Cerebellar cortex (tissue), 1 donor: ENCODE measurements around the gene SLC9A5.
A peak's percentile ranks its signal among the peaks of the same experiment; 100 is the strongest.

ENCODE experiments used
- DNase-seq: peaks from one replicate; pipeline ENCODE4 v3.0.0-alpha.2; 2015; ENCODE audit warnings: low spot score

SLC9A5 gene

DNA sequence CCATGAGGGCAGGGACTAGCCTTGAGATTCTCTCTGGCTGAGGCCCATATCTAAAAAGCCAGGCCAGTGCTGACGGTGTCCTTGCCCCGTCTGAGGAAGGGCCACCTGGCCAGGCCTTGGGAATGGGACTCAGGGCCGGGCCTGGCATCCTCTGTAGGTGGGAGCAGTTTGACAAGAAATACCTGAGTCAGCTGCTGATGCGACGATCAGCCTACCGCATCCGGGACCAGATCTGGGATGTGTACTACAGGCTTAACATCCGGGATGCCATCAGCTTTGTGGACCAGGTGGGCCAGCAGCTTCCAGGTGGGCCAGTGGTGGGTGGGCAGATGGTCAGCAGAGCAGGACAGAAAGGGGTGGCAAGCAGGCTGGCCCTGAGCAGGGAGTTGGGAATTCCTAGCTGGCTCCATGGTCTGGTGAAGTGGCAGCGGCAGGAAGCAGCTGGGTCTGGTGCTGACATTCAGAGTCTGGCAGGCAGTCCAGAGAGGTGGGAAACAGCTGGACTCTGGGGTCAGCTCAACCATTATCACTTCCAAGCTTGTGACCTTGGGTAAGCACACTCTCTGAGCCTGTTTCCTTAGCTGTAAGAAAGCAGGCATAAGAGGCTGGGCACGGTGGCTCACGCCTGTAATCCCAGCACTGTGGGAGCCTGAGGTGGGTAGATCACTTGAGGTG lies 9.5 kb downstream of the SLC9A5 start:
- DNase-seq = no peak

DNA sequence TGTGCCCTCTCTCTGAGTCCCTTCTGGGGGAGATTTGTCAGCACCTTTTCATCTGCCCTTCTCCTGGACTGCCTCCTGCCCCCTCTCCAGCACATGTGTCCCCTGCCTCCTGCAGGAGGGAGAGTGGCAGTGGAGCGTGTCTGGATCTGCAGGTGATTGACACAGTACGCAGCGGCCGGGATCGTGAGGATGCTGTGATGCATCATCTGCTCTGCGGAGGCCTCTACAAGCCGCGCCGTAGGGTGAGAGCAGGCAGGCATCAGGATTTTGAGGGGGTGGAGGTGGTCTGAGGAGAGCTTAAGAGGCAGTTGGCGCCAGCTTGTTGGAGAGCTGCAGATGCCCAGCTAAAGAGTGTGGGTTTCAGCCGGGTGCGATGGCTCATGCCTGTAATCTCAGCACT lies 10.9 kb downstream of the SLC9A5 start:
- DNase-seq = no peak

DNA sequence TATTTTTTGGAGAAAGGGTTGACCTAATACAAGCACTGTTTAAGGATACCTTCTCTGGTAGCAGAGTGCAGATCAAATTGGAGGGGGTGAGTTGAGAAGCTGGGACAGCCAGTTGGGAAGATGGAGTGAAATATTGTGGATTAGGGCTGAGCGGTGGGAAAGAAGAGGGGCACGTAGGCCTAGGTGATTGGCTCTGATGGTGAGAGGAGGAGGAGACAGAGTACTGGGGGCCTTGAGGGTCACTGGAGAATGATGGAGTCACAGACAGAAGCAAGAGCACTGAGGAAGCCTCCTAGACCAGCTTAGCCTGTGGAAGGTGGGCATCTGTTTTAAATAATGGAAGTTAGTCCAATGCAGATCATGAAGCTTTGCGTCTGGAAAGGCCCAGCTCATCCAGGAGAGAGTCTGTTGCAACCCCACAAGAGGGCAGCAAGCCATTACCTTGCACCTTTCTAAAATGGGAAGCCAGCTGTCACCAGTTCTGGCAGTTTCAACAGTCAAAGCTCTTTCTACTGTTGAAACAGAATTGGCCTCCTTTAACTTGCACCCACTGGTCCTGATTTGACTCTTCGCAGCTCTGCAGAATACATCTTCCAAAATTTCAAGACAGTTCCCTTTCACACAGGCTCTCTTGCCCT lies 11.8 kb downstream of the SLC9A5 start:
- DNase-seq = peak; percentile 77

DNA sequence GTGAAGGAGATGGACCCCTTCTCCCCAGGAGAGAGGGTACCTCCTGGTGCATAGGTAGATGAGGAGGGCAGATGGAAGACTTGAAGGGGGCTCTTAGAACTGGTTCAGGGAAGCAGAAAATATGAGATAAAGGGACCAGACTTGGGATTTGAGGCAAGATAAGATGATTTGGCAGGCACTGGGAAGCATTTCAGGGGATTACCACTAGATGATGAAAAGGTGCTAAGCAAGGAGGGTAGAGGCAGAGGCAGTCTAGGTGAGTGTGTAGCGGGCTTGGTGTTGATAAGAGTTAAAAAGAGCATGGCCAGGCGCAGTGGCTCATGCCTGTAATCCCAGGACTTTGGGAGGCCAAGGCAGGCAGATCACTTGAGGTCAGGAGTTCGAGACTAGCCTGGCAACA lies 14.4 kb downstream of the SLC9A5 start:
- DNase-seq = no peak

DNA sequence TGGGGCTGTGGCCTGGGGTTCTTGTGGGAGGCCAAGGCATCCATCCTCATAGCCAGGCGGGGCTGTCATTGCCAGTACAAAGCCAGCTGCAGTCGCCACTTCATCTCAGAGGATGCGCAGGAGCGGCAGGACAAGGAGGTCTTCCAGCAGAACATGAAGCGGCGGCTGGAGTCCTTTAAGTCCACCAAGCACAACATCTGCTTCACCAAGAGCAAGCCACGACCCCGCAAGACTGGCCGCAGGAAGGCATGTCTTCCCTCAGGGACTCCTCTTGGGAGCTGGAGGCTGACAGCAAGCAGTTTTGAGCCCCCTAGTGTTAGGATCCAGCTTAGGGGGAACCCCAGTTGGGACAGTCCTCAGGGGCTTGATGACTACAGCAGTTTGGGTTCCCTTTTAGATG lies 15.5 kb downstream of the SLC9A5 start:
- no peak for DNase-seq

DNA sequence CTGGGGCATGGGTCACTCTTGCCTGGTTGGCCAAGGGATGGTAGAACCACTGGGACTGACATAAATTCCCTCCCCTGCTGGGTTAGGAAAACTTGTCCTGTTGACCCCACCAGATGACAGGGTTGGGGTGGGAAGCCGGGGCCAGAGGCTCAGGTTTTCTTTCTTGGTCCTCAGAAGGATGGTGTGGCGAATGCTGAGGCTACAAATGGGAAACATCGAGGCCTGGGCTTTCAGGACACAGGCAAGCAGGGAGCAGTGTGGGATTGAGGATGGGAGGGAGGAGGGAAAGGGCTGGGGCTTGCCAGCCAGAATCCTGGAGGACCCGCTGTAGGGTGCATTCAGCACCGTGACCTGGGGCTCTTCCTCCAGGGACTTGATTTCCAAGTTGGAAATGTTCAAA lies 16.1 kb downstream of the SLC9A5 start:
- no peak for DNase-seq

DNA sequence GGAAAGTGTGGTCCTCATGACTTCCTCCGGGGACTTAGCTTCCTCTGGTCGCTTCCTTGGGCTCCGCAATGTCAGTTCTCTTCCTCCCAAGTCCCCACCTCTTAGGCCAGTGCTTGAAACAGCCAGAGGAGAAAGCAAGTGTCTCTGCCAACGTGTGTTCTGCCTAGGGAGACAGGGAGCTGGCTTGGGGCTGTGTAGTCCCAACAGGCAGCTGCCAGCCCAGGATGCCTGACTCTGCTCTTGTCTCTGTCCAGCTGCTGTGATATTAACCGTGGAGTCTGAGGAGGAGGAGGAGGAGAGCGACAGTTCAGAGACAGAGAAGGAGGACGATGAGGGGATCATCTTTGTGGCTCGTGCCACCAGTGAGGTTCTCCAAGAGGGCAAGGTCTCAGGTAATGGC lies 17.1 kb downstream of the SLC9A5 start:
- no peak for DNase-seq

DNA sequence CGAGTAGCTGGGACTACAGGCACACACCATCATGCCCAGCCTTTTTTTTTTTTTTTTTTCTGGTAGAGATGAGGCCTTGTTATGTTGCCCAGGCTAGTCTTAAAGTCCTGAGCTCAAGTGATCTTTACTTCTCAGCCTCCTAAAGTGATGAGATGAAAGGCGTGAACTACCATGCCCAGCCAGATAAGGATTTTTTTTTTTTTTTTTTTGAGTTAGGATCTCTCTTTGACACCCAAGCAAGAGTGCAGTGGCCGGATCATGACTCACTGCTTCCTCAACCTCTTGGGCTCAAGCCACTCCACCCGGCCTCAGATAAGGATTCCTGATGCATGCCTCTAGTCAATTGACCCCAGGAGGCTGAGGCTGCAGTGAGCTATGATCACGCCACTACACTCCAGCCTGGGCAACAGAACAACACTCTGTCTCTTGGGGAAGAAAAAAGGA lies 19.4 kb downstream of the SLC9A5 start:
- DNase-seq = no peak

DNA sequence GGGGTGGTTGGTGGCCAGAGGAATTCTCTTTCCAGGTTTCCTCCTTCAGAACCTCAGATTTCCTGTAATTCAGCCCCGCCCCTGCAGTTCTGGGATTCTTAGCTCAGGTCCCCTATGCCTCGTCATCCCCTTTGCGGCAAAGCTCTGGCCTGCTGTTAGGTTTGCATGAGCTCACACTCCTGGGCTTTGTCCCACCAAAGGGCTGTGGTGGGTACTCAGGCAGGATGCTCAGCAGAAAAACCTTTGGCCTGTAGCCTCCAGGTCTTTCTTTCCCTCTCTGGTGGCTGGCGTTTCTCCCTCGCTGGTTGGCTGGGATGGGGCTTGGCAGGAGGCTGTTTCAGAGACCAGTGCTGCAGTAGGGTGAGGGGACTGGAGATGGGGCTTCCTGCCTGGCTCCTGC lies 21.0 kb downstream of the SLC9A5 start:
- DNase-seq = no peak

DNA sequence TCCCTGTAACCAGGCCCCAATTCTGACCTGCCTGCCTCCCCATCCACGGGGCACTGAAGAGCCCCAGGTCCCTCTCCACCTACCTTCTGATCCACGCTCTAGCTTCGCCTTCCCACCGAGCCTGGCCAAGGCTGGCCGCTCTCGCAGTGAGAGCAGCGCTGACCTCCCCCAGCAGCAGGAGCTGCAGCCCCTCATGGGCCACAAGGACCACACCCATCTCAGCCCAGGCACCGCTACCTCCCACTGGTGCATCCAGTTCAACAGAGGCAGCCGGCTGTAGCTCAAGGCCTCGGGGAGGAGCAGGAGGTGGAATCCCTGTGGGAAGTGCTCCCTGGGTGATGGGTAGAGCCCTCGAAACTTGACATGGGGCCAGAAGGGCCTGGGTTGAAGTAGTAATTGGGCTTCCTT lies 22.2 kb downstream of the SLC9A5 start:
- DNase-seq = no peak

DNA sequence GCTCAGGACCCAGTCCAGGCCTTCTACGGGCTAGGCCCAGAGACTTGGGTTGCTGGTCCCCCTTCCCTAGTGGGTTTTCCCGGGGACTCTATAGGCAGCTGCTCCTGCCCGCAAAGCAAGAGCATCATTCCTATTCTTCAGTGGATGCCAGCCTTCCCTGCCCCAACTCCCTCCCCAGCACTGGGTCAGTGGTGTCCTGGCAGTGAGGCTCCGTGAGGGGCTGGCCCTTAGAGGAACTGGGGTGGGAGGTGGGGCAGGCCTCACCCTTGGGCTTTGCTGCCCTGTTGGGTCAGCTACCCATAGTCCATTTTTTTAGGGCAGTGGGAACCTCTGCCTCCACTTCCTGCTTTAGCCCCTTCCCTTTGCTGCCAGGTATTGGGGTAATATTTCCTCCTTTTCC lies 22.7 kb downstream of the SLC9A5 start:
- DNase-seq = no peak

DNA sequence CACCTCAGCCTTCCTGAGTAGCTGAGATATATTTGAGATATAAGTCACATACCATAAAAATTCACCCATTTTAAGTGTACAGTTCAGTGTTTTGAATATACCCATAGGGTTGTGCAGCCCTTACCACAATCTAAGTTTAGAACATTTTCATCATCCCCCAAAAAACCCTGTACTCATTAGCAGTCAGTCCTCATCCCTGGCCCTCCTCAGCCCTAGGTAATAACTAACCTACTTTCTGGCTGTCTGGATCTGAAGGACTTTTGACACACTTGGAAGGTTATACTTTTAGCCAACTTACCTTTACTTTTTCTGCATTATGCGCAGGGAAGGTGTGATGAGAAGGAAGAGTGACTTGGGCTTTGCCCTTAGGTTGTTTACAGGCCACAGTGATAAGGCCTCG lies 26.5 kb downstream of the SLC9A5 start:
- no peak for DNase-seq

DNA sequence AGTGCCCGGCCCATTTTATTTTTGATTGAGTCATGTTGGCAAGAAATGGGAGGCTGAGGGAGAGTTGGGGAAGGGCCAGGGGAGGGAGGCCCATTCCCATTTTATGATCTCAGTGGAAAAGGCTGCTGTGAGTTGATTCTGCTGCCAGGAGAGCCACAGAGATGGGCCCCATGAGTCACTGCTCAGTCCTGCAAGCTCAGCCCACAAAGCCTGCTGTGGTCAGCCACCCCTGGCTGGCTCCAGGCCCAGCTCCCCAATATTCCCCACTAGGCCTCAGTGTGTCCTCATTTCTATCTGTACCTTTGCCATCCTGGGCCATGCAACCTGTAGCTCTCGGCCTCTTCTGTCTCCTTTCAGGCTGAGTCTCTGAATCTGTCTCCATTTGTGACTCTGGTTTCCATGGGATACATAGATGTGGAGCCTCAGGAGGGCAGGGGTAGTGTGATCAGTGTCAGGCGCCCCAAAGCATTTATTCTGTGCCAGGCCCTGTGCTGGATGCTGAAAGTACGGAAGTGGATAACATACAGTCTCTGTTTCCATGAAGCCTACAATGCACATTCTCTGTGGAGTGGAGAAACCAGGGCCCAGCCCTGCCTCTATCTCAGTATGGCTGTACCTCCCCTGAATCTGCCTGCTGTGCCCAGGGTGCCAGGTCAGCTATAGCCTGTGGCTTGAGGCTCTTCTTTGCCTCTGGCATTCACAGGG lies 28.7 kb downstream of the SLC9A5 start:
- no peak for DNase-seq

DNA sequence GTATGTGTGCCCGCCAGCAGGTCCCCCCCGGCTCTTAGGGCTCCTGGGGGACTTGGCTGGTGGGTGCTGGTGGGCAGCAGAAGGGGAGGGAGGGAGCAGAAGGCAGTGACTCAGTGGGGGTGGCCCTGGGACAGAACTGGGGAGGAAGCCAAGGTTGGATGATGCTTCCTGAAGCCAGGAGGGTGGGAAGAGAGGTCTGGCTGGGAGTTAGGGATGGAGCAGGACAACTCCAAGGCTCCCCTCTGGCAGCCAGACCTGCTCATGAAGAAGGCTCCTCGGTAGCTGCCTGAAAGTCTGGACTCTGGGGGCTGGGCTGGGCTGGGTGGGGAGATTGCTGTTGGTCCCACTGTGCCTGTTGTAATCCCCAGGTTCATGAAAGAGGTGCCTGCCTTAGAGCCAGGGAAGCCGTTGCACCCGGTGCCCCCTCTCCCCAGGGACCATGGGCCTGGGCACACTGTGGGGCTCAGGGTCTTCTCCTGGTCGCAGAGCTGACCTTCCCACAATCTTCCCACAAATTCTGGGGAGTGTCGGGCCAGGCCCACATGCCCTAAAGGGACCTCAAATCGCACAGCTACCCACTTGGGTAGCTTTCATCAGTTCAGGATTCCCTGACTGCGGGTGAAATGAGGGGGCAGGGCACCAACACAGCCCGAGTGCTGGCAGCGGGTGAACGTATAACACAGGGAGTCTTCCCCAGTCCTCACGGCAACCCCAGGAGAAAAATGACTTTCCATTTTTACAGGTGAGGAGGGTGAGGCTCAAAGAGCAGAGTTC lies 29.4 kb downstream of the SLC9A5 start:
- DNase-seq = no peak

DNA sequence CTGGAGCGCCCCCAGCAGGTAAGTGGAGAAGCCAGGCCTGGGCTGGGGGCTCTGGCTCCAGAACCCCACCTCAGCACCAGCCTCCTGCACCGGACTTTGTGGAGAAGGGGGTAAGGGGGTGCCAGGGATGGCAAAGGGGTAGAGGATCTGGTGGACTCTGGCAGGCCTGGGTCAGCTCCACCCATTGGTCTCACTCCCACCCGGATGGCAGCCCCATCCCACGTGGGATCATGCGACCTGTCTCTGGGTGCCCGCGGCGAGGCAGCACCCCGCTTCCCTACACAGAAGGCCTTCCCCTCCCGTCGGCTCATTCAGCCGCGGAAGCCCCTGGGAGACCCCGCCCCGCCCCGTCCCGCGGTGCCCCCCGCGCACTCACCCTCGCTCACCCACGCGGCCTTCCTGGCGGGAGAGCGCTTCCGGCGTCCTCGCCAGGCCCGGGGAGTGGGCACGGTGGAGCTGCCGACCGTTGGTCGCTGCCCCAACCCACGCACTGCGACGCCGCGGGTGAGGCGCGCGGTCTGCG lies 30.1 kb downstream of the SLC9A5 start:
- peak; percentile 20 for DNase-seq

DNA sequence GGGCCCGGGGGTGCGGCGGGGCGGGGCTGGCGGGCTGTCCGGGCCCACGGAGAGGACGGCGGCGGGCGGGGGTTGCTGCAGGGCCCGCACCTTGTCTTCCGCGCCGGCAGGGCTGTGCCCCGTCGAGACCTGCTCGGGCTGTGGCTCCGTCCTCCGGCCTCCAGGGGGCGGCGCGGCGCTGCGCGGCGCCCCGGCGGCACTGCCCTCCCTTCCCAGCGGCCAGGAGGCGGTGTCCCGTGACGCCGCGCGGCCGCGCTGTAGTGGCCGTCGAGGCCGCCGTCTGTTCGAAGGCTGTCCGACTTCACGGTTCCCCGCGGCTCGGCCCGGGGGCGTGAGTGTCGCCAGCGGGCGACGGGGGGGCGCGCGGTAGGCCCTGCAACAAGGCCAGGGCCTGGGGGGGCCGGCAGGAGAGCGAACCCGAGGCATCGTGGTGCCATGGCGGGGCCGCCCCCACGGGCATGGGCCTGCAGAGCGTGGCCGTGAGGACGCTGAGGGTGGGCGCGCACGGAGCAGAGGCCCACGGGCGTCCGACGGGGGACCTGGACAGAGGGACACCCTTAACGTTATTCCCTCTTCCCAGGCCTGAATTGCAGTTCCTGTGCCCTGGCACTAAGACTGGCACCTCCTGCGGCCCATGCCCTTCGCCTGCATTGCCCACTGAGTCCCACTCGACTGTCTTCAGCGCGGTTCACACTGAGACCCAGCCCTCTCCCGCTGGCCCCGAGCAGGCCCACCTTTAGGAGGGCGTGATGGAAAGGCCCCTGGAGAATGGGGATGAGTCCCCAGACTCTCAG lies 30.7 kb downstream of the SLC9A5 start, which contains the start of gene PLEKHG4:
TSS of gene PLEKHG4 (plus strand) at position 237 of the 794 bp plus-strand sequence. CDS start at position 750, 513 bp downstream.
- DNase-seq = peak; percentile 27

DNA sequence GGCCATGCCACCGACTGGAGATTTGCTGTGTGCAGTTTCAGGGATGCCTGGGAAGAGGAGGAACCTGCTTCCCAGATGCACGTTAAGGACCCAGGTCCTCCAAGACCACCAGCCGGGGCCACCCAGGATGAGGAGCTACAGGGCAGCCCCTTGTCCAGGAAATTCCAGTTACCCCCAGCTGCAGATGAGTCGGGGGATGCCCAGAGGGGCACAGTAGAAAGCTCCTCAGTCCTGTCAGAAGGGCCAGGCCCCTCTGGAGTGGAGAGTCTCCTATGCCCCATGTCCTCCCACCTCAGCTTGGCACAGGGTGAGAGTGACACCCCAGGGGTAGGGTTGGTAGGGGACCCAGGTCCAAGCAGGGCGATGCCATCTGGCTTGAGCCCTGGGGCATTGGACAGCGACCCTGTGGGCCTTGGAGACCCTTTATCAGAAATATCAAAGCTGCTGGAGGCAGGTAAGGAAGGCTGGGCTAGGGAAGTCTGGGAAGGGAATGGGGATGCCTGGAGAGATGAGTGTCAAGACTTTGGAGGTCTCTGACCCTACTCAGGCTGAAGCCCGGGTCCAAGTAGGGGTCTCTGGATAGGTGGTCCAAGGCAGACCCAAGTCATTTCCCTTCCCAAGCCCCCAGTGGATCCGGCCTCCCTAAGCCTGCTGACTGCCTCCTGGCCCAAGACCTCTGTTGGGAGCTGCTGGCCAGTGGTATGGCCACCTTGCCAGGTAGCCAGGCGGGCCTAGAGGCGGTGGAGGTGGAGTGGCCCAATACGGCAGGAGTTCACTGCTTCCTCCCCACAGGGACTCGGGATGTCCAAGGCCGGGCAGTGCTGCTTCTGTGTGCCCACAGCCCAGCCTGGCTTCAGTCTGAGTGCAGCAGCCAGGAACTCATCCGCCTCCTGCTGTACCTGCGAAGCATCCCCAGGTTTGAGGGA lies 31.6 kb downstream of the SLC9A5 start:
- no peak for DNase-seq

DNA sequence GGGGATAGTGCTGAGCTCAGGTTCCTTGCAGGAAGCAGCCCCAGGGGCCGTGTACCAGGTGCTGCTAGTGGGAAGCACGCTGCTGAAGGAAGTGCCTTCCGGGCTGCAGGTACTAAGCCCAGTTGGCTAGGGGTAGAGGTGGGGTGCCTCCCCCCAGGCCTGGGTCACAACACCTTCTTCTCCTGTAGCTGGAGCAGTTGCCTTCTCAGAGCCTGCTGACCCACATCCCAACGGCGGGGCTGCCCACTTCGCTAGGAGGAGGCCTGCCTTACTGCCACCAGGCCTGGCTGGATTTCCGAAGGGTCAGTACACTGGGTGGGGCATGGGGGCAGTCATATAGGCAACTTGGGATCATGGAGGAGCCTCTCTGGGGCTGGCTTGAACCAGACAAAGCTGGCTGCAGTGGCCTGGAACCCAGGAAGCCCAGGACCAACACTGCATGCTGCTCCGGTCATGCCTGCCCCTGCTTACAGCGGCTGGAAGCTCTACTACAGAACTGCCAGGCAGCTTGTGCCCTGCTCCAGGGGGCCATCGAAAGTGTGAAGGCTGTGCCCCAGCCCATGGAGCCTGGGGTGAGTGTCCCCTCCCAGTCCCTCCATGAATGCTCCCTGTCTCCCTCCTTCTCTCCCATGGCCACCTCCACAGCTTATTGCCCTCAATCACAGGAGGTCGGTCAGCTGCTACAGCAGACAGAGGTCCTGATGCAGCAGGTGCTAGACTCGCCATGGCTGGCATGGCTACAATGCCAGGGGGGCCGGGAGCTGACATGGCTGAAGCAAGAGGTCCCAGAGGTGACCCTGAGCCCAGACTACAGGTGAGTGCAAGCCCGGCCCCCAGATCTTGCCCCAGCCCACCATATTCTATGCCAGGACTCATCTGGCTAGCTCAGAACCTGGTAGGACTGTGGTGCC lies 33.0 kb downstream of the SLC9A5 start:
- no peak for DNase-seq

DNA sequence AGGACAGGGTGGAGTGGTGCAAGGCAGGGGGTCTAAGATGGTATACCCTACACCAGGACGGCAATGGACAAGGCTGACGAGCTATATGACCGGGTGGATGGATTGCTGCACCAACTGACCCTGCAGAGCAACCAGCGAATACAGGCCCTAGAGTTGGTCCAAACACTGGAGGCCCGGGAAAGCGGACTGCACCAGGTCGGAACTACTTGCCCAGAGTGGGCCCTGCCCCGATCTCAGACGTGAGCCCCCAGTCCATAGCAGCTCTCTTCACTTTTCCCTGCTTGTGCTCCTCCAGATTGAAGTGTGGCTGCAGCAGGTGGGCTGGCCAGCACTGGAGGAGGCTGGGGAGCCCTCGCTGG lies 33.6 kb downstream of the SLC9A5 start:
- no peak for DNase-seq
